ENCODE measurements around the gene RPL7A. TPM values are rescaled to one million over a fixed set of nuclear protein-coding genes. Genes with fewer than 3 reads are reported as not detected.
"Not testable (repeated sequence)": the region's sequence is repeated elsewhere in the genome, so short reads cannot be mapped to it uniquely, and the experiment has no call there.

RPL7A gene
- polyA plus RNA-seq (ENCODE audit: insufficient read length) = 2,305 TPM
- long read RNA-seq, donor 1, transcript RPL7A-202 (8 exons, 891 nt) = major isoform, 614 of 1,378 reads
- long read RNA-seq, donor 1, transcript RPL7A-208 (2 exons, 374 nt) = minor isoform, 38 of 1,378 reads
- long read RNA-seq, donor 1, partial matches to known transcripts = 704 of 1,378 reads
- long read RNA-seq, donor 1, other reads (novel, unspliced or antisense) = 17 of 1,378 reads
- long read RNA-seq, donor 2, transcript RPL7A-206 (3 exons, 743 nt) = minor isoform, 9 of 1,173 reads
- long read RNA-seq, donor 2, transcript RPL7A-208 (2 exons, 374 nt) = minor isoform, 23 of 1,173 reads
- long read RNA-seq, donor 2, transcript RPL7A-202 (8 exons, 891 nt) = major isoform, 594 of 1,173 reads
- long read RNA-seq, donor 2, partial matches to known transcripts = 530 of 1,173 reads
- long read RNA-seq, donor 2, other reads (novel, unspliced or antisense) = 12 of 1,173 reads
- long read RNA-seq, donor 3, transcript RPL7A-202 (8 exons, 891 nt) = major isoform, 562 of 1,045 reads
- long read RNA-seq, donor 3, transcript RPL7A-208 (2 exons, 374 nt) = minor isoform, 10 of 1,045 reads
- long read RNA-seq, donor 3, partial matches to known transcripts = 452 of 1,045 reads
- long read RNA-seq, donor 3, other reads (novel, unspliced or antisense) = 20 of 1,045 reads
- long read RNA-seq, donor 4, transcript RPL7A-206 (3 exons, 743 nt) = minor isoform, 5 of 277 reads
- long read RNA-seq, donor 4, transcript RPL7A-208 (2 exons, 374 nt) = minor isoform, 18 of 277 reads
- long read RNA-seq, donor 4, transcript RPL7A-202 (8 exons, 891 nt) = major isoform, 63 of 277 reads
- long read RNA-seq, donor 4, partial matches to known transcripts = 191 of 277 reads
- long read RNA-seq, donor 4, other reads (novel, unspliced or antisense) = 0 of 277 reads
- long read RNA-seq, donor 5, transcript RPL7A-208 (2 exons, 374 nt) = minor isoform, 37 of 2,249 reads
- long read RNA-seq, donor 5, transcript RPL7A-206 (3 exons, 743 nt) = minor isoform, 6 of 2,249 reads
- long read RNA-seq, donor 5, transcript RPL7A-202 (8 exons, 891 nt) = major isoform, 1,158 of 2,249 reads
- long read RNA-seq, donor 5, partial matches to known transcripts = 1,003 of 2,249 reads
- long read RNA-seq, donor 5, other reads (novel, unspliced or antisense) = 41 of 2,249 reads
- long read RNA-seq, donor 6, transcript RPL7A-206 (3 exons, 743 nt) = minor isoform, 8 of 1,246 reads
- long read RNA-seq, donor 6, transcript RPL7A-202 (8 exons, 891 nt) = major isoform, 653 of 1,246 reads
- long read RNA-seq, donor 6, transcript RPL7A-208 (2 exons, 374 nt) = minor isoform, 29 of 1,246 reads
- long read RNA-seq, donor 6, partial matches to known transcripts = 544 of 1,246 reads
- long read RNA-seq, donor 6, other reads (novel, unspliced or antisense) = 11 of 1,246 reads
- long read RNA-seq, donor 7, transcript RPL7A-206 (3 exons, 743 nt) = minor isoform, 9 of 2,040 reads
- long read RNA-seq, donor 7, transcript RPL7A-202 (8 exons, 891 nt) = major isoform, 970 of 2,040 reads
- long read RNA-seq, donor 7, transcript RPL7A-208 (2 exons, 374 nt) = minor isoform, 44 of 2,040 reads
- long read RNA-seq, donor 7, transcript RPL7A-204 (7 exons, 1,164 nt) = minor isoform, 5 of 2,040 reads
- long read RNA-seq, donor 7, partial matches to known transcripts = 976 of 2,040 reads
- long read RNA-seq, donor 7, other reads (novel, unspliced or antisense) = 35 of 2,040 reads
- long read RNA-seq, donor 8, transcript RPL7A-208 (2 exons, 374 nt) = minor isoform, 9 of 537 reads
- long read RNA-seq, donor 8, transcript RPL7A-202 (8 exons, 891 nt) = major isoform, 237 of 537 reads
- long read RNA-seq, donor 8, partial matches to known transcripts = 279 of 537 reads
- long read RNA-seq, donor 8, other reads (novel, unspliced or antisense) = 7 of 537 reads

GRCh38 chr9:133347985-133348717 is at the start of gene RPL7A, which contains the start of gene MED22:
Gene RPL7A (plus strand): TSS chr9:133348218. CDS start chr9:133348244, 26 bp downstream.
Gene MED22 (minus strand): TSS chr9:133348131. CDS start chr9:133346662, 1,469 bp downstream.
- peak; percentile 98 for DNase-seq

- DNase-seq = not testable (repeated sequence)
These were observed 48.0 kb upstream of the RPL7A start for GRCh38 chr9:133299996-133300395.

- DNase-seq = no peak
These were observed 46.5 kb upstream of the RPL7A start for GRCh38 chr9:133301253-133302230.

GRCh38 chr9:133303266-133304157 is 44.5 kb upstream of the RPL7A start:
- DNase-seq = no peak

GRCh38 chr9:133304158-133304470 is 43.9 kb upstream of the RPL7A start:
- no peak for DNase-seq

- no peak for DNase-seq
These were observed 43.3 kb upstream of the RPL7A start for GRCh38 chr9:133304477-133305377.

- DNase-seq = no peak
These were observed 42.3 kb upstream of the RPL7A start for GRCh38 chr9:133305731-133306130.

GRCh38 chr9:133306242-133307204 is 41.5 kb upstream of the RPL7A start:
- DNase-seq = no peak

GRCh38 chr9:133307301-133307700 is 40.7 kb upstream of the RPL7A start:
- DNase-seq = no peak

GRCh38 chr9:133309608-133310007 is 38.4 kb upstream of the RPL7A start:
- no peak for DNase-seq

GRCh38 chr9:133315997-133316396 is 32.0 kb upstream of the RPL7A start:
- no peak for DNase-seq

- not testable (repeated sequence) for DNase-seq
These were observed 30.5 kb upstream of the RPL7A start for GRCh38 chr9:133317551-133317950.

GRCh38 chr9:133320421-133320881 is 27.6 kb upstream of the RPL7A start:
- DNase-seq = no peak

- DNase-seq = no peak
These were observed 26.5 kb upstream of the RPL7A start for GRCh38 chr9:133321411-133321935.

GRCh38 chr9:133322701-133323100 is 25.3 kb upstream of the RPL7A start:
- no peak for DNase-seq

Data from left kidney (tissue), 8 donors.